CD14-positive monocyte (primary cell): ENCODE data around the gene ZNF101. TPM values are rescaled to one million over a fixed set of nuclear protein-coding genes. Genes with fewer than 3 reads are reported as not detected.

Source experiments
- DNase-seq, 3 donors: peaks; one replicate each; pipeline ENCODE4 v3.0.0-alpha.2; 2011 to 2022
- H2AFZ ChIP-seq: 2 replicates; pipeline ENCODE4 v1.6.0; 2012; ENCODE audit warnings: mild to moderate bottlenecking, low read depth, low read length, inconsistent platforms; ENCODE audit not compliant: insufficient read depth, poor library complexity, severe bottlenecking
- H3K27ac ChIP-seq, 2 donors: 1 replicate in 1 of 2; 2 replicates in 1 of 2; pipeline ENCODE4 v1.5.1; 2012 to 2013; ENCODE audit warnings: low read length in 2 of 2, control low read depth in 1 of 2, inconsistent platforms in 1 of 2, low read depth in 1 of 2, mild to moderate bottlenecking in 1 of 2
- H3K27me3 ChIP-seq, 2 donors: one replicate each; pipeline versions ENCODE4 v1.6.0 to v1.6.1; 2011 to 2013; ENCODE audit warnings: low read length in 2 of 2; ENCODE audit not compliant: control insufficient read depth in 2 of 2, insufficient read depth in 2 of 2
- H3K36me3 ChIP-seq, 2 donors: replicated peaks in 1 of 2; 1 replicate in 1 of 2; 2 replicates in 1 of 2; pipeline versions ENCODE4 v1.5.1 to v1.6.1; 2012 to 2013; ENCODE audit warnings: low read length in 2 of 2, control low read depth in 1 of 2, inconsistent platforms in 1 of 2, mild to moderate bottlenecking in 1 of 2; ENCODE audit not compliant: insufficient read depth in 2 of 2, control insufficient read depth in 1 of 2
- H3K4me1 ChIP-seq, 2 donors: 1 replicate in 1 of 2; 2 replicates in 1 of 2; pipeline versions ENCODE4 v1.5.1 to v1.6.1; 2012 to 2013; ENCODE audit warnings: low read length in 2 of 2, control low read depth in 1 of 2, inconsistent platforms in 1 of 2, mild to moderate bottlenecking in 1 of 2, moderate library complexity in 1 of 2; ENCODE audit not compliant: insufficient read depth in 2 of 2, control insufficient read depth in 1 of 2
- H3K4me2 ChIP-seq: replicated peaks from 2 replicates; pipeline ENCODE3; 2012; ENCODE audit warnings: low read length, moderate library complexity, mild to moderate bottlenecking; ENCODE audit not compliant: poor library complexity, severe bottlenecking; ENCODE audit errors: extremely low read depth
- H3K4me3 ChIP-seq, 3 experiments: fragments of 200-600 bp in 1 of 3; sonication (generic) in 1 of 3; replicated peaks in 1 of 3; 1 replicate in 2 of 3; 2 replicates in 1 of 3; pipeline ENCODE4 v1.5.1; 2011 to 2013; ENCODE audit warnings: low read length in 3 of 3, mild to moderate bottlenecking in 3 of 3, control low read depth in 2 of 3, low read depth in 2 of 3, inconsistent platforms in 1 of 3, moderate library complexity in 1 of 3
- H3K79me2 ChIP-seq: 2 replicates; pipeline ENCODE4 v1.6.0; 2012; ENCODE audit warnings: mild to moderate bottlenecking, control low read depth, inconsistent platforms, low read length, moderate library complexity; ENCODE audit not compliant: insufficient read depth
- H3K9ac ChIP-seq: 2 replicates; pipeline ENCODE4 v1.6.0; 2017; ENCODE audit warnings: low read length, mild to moderate bottlenecking; ENCODE audit not compliant: insufficient read depth, poor library complexity, severe bottlenecking
- H3K9me3 ChIP-seq, 2 donors: replicated peaks in 1 of 2; 1 replicate in 1 of 2; 2 replicates in 1 of 2; pipeline versions ENCODE4 v1.5.1 to v1.6.1; 2012 to 2013; ENCODE audit warnings: low read length in 2 of 2, control low read depth in 1 of 2; ENCODE audit not compliant: control insufficient read depth in 1 of 2, insufficient read depth in 1 of 2
- H4K20me1 ChIP-seq: 2 replicates; pipeline ENCODE4 v1.6.0; 2012; ENCODE audit warnings: mild to moderate bottlenecking, low read length, control low read depth, moderate library complexity; ENCODE audit not compliant: insufficient read depth
- H3K27ac Mint-ChIP-seq, 7 donors: one replicate each; pipeline ENCODE4 v1.8.0; 2020; ENCODE audit warnings: mild to moderate bottlenecking in 7 of 7, mixed read lengths in 7 of 7, moderate library complexity in 6 of 7, inconsistent platforms in 2 of 7
- H3K27me3 Mint-ChIP-seq, 3 donors: one replicate each; pipeline ENCODE4 v1.8.0; 2021 to 2022; ENCODE audit warnings: low read depth in 3 of 3, mild to moderate bottlenecking in 3 of 3, mixed read lengths in 3 of 3, moderate library complexity in 3 of 3, inconsistent platforms in 1 of 3
- H3K36me3 Mint-ChIP-seq, 2 donors: one replicate each; pipeline ENCODE4 v1.8.0; 2020; ENCODE audit warnings: mixed read lengths in 2 of 2, inconsistent platforms in 1 of 2, mild to moderate bottlenecking in 1 of 2
- H3K4me1 Mint-ChIP-seq: one replicate; pipeline ENCODE4 v1.8.0; 2020; ENCODE audit warnings: mild to moderate bottlenecking, mixed read lengths
- H3K4me3 Mint-ChIP-seq, 2 donors: one replicate each; pipeline ENCODE4 v1.8.0; 2020; ENCODE audit warnings: mild to moderate bottlenecking in 2 of 2, mixed read lengths in 2 of 2, moderate library complexity in 1 of 2
- H3K9me3 Mint-ChIP-seq, 7 donors: one replicate each; pipeline ENCODE4 v1.8.0; 2020 to 2022; ENCODE audit warnings: mixed read lengths in 7 of 7, mild to moderate bottlenecking in 6 of 7, moderate library complexity in 6 of 7, inconsistent platforms in 2 of 7
- CTCF ChIP-seq: fragments of 200-600 bp; IDR thresholded peaks from one replicate; pipeline ENCODE4 v1.8.0; 2022; ENCODE audit warnings: antibody characterized with exemption, mild to moderate bottlenecking
- WGBS: methylation state at CpG from one replicate; pipeline ENCODE4 v1.1.5; 2013; ENCODE audit warnings: missing lambda C conversion rate; ENCODE audit not compliant: insufficient coverage; 5-methylcytosine and 5-hydroxymethylcytosine counted together
- intact Hi-C, 2 donors: fragments of 100-400 bp; cut with micrococcal nuclease; formaldehyde crosslinking; loops; one replicate each; pipeline versions ENCODE4 v1.15.0 to v1.15.1; 2023
- polyA plus RNA-seq, 3 donors: library from polyadenylated mRNA; depleted of rRNA in 1 of 3; unstranded in 2 of 3; stranded (reverse) in 1 of 3; fragments of 300-500 nt in 2 of 3; fragments of >200 nt in 1 of 3; fragmentation: Illumina TruSeq in 2 of 3; gene quantifications; 1 replicate in 2 of 3; 2 replicates in 1 of 3; pipeline ENCODE4 v1.2.3, GENCODE V29; 2012 to 2021

Gene ZNF101
- polyA plus RNA-seq, 3 donors = 4.5 to 8.4 (median 5.5) TPM

DNA sequence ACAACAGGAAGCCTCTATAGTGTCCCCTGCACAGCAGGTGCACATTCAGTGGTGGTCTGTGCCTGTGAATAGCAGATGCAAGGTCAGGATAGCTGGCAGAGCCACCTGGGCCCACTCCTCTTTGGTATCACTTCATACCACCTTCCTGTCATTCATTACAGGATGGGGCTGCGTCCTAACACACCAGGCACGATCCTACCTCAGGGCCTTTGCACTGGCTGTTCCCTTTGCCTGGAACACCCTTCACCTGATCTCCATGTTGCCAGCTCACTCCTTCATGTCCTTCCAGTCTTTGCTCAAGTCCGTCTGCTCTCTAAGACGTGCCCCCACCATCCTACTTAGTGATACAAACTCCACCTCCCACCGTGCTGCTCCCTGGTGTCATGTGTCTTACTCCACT lies 36.0 kb upstream of the ZNF101 start:
- Histone ChIP-seq H3K4me1 (peaks cover 14 to 26% of the 10 kb centered on the region in 2 donors), H3K9me3 (no peaks in the 10 kb centered on the region), H2AFZ (no peak overlapping the region), H3K27ac (no peak overlapping the region), H3K79me2 (peaks cover 24% of the 10 kb centered on the region), H4K20me1 (peaks cover 91% of the 10 kb centered on the region), H3K4me3 (no peak overlapping the region), H3K4me2 (no peak overlapping the region), H3K36me3 (peaks cover 75 to 83% of the 10 kb centered on the region in 2 donors), H3K9ac (no peak overlapping the region), H3K27me3 (no peaks in the 10 kb centered on the region)
- intact Hi-C loops = no loop called here
- no peak for TF ChIP-seq CTCF
- Mint-ChIP-seq H3K4me3 (peak overlapping the region in 1 of 2 donors; percentile 7), H3K4me1 (peaks cover 8% of the 10 kb centered on the region), H3K36me3 (peaks cover 65 to 84% of the 10 kb centered on the region in 2 donors), H3K27me3 (peaks cover 3 to 10% (median 10%) of the 10 kb centered on the region in 3 donors), H3K9me3 (peaks cover 0 to 3% (median 0%) of the 10 kb centered on the region in 7 donors), H3K27ac (peak overlapping the region in 3 of 7 donors; percentile 18 to 84 (median 75))
- WGBS = 96% methylated on average over 2 of the region's 5 CpGs
- no peak for DNase-seq

DNA sequence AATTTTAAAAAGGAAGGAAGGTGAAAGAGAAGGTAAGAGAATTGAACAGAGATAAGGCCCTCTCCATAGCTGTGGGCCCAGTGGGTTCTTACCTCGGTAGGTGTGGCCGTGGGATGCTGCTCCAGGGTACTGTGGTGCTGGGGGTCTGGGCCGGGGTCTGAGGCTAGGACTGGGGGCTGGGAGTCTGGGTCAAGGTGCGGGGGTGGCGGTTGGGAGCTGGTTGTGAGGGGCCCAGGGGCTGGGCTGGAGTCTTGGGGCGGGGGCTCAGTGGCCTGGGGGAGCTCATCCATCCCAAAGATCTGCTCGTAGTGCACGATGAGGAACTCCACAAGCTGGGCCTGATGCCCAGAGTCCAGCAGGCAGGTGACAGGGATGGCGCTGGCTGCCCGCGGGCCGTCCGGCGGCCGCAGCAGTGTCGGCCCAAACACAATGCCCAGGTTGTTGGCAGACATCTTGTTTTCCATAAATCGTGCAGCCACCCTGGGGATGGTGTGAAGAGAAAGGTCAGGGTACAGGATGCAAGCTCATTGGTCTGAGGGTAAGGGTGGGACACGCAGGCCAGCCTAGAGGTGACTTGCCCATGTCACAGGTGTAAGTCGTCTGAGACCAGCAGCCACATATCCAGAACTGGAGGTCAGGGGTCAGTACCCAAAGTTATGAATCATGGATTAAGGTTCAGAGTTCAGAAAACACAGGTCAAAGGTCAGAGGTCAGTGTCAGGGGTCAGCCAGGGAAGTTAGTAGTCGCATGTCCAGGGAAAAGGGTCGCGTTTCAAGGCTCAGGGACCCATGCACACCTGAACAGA lies 34.7 kb upstream of the ZNF101 start:
- Histone ChIP-seq H4K20me1 (peaks cover 96% of the 10 kb centered on the region), H3K36me3 (peaks cover 85 to 96% of the 10 kb centered on the region in 2 donors), H3K9me3 (no peaks in the 10 kb centered on the region), H3K4me2 (no peak overlapping the region), H3K27ac (no peak overlapping the region), H3K4me1 (peaks cover 7 to 14% of the 10 kb centered on the region in 2 donors), H3K9ac (no peak overlapping the region), H3K4me3 (no peak overlapping the region), H3K79me2 (peaks cover 33% of the 10 kb centered on the region), H3K27me3 (no peaks in the 10 kb centered on the region), H2AFZ (no peak overlapping the region)
- peaks cover 0 to 1% (median 0%) of the 10 kb centered on the region in 7 donors for H3K9me3 Mint-ChIP-seq
- H3K36me3 Mint-ChIP-seq = peaks cover 70 to 92% of the 10 kb centered on the region in 2 donors
- intact Hi-C loops = no loop called here
- peak overlapping the region in 5 of 7 donors; percentile 22 to 70 (median 25) for H3K27ac Mint-ChIP-seq
- peaks cover 4% of the 10 kb centered on the region for H3K4me1 Mint-ChIP-seq
- no peak overlapping the region for H3K4me3 Mint-ChIP-seq
- peaks cover 2 to 5% (median 3%) of the 10 kb centered on the region in 3 donors for H3K27me3 Mint-ChIP-seq
- DNase-seq = no peak
- 98% methylated on average over 21 of the region's 22 CpGs for WGBS
- no peak for TF ChIP-seq CTCF
